Inferior parietal cortex (tissue), 1 donor: Measurements from ENCODE around the gene MAMDC4.
"Not testable (repeated sequence)": the region's sequence is repeated elsewhere in the genome, so short reads cannot be mapped to it uniquely, and the experiment has no call there.

Experiments used
- DNase-seq: peaks from one replicate; pipeline ENCODE4 v3.0.0-alpha.2; 2016; ENCODE audit errors: extremely low spot score

The MAMDC4 gene

GRCh38 chr9:136839229-136840139, 12.7 kb upstream of the MAMDC4 start:
- no peak for DNase-seq

DNA sequence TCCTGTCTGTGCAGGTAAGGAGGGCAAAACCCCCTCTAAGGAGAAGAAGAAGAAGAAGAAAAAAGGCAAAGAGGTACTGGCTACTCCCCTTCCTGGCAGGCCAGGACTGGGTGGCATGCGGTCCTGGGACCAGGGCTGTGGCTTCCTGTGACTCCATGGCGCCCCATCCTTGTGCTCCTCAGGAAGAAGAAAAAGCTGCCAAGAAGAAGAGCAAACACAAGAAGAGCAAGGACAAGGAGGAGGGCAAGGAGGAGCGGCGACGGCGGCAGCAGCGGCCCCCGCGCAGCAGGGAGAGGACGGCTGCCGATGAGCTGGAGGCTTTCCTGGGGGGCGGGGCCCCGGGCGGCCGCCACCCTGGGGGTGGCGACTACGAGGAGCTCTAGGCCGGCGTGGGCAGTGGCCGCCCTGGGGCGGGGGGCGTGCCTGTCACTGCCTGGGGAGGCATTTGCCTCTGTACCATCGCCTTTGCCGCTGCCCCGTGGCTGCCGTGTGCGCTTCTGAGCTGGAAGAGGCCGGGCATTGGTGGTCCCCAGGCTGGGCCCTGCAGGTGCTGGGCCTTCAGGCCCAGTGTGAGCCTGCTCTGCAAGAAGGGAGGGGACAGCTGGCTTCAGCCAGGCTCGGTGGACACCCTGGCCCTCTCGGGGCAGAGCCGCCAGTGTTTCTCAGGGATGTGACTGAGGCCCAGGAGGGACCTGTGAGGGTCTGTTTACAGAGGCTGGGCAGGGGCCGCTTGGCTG, 11.8 kb upstream of the MAMDC4 start:
- DNase-seq: no peak

- DNase-seq: peak; percentile 60
Observed at GRCh38 chr9:136840877-136841645, 11.1 kb upstream of the MAMDC4 start.

GRCh38 chr9:136841646-136842379, 10.3 kb upstream of the MAMDC4 start:
- not testable (repeated sequence) for DNase-seq

- DNase-seq: peak; percentile 78
Observed at GRCh38 chr9:136842380-136842948, 9.7 kb upstream of the MAMDC4 start, which contains the start of gene AJM1. TSS of gene AJM1 (plus strand) at chr9:136842478. CDS start at chr9:136844415, 1,937 bp downstream.

GRCh38 chr9:136843159-136843800, 8.9 kb upstream of the MAMDC4 start:
- DNase-seq: not testable (repeated sequence)

DNA sequence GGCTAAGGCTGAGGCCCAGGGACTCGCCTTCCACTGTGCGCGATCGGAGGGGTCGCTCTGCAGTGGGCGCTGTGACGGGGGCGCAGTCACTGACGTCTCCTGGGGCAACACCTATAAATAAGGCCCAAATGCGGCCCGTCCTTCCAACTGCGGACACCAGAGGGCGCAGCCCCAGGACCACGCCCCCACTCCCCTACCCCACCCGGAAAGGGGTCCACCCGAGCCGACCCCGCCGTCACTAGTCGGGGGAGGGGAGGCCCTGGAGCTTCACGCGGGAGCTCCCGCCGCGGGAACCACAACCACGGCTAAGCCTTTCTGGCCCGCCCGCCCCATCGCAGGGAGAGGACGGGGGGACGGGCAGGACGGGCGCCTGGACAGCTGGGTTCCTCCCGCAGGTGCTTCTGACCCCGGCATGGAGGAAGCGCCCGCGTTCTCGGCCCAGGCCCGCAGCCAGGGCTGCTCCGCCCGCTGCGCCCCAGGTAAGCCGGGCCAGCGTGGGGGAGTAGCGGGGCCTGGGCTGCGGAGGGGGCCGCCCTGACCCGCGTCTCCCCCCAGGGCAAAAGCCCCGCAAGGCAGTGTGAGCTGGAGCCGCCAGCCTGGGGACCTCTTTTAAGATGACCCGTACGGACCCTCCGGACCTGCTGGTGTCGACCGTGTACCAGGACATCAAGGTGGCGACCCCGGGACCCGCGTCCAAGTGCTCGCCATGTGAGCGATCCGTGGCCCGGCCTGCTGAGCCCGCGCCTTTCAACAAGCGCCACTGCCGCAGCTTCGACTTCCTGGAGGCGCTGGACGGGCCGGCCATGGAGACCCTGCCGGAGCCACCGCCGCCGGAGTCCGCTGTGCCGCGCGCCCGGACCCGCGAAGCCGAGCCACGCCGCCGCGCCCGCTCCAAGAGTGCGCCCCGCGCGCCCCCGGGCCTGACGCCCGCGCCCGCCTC, 8.1 kb upstream of the MAMDC4 start:
- DNase-seq: not testable (repeated sequence)

- no peak for DNase-seq
Observed at GRCh38 chr9:136844761-136845464, 7.2 kb upstream of the MAMDC4 start.

DNA sequence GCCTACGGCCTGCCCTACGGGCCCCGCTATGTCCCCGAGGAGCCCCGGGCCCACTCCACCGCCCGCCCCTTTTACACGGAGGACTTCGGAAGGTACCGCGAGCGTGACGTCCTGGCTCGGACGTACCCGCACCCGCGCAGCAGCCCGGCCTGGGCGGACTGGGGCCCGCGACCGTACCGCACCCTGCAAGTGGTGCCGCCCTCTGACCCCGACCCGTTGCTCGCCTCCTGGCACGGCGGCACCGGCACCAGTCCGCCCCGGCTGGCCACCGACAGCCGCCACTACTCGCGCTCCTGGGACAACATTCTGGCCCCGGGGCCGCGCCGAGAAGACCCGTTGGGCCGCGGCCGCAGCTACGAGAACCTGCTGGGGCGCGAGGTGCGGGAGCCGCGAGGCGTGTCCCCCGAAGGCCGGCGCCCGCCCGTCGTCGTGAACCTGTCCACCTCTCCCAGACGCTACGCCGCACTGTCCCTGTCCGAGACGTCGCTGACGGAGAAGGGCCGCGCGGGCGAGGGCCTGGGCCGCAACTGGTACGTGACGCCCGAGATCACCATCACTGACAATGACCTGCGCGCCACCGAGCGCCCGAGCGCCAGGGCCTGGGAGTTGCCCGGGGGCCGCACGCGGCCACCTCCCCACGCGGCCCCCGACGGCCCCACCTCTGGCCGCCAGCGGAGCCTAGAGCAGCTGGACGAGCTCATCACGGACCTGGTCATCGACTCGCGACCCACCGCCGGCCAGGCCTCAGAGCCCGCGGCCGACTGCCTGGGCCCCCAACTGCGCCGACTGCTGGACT, 6.5 kb upstream of the MAMDC4 start:
- DNase-seq: no peak

- no peak for DNase-seq
Observed at GRCh38 chr9:136846376-136847087, 5.6 kb upstream of the MAMDC4 start.

DNA sequence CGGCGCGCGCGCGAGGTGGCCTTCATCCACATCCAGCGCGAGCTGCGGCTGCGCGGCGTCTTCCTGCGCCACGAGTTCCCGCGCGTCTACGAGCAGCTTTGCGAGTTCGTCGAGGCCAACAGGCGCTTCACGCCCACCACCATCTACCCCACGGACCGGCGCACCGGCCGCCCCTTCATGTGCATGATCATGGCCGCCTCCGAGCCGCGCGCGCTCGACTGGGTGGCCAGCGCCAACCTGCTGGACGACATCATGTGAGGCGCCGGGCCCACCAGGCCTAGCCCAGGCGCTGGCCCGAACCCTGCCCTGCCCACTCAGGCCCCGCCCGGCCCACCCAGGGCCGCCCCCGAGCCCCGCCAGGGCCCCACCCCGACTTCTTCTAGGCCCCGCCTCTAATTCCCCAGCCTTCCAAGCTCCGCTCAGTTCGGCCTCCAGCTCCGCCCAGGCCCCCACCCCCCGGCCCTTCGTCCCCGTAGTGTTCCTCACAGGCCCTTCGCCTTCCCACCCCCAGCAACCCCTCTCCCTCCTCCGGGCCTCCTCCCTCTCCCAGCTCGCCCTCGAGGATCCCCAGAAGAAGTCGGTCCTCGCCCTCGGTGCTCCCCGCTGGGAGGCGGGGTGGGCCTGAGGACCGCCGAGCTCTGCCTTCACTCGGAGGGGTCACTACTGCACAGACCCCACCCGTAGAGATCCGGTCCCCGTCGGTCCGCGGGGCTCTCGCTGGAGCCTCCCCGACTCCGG, 4.9 kb upstream of the MAMDC4 start:
- DNase-seq: no peak

DNA sequence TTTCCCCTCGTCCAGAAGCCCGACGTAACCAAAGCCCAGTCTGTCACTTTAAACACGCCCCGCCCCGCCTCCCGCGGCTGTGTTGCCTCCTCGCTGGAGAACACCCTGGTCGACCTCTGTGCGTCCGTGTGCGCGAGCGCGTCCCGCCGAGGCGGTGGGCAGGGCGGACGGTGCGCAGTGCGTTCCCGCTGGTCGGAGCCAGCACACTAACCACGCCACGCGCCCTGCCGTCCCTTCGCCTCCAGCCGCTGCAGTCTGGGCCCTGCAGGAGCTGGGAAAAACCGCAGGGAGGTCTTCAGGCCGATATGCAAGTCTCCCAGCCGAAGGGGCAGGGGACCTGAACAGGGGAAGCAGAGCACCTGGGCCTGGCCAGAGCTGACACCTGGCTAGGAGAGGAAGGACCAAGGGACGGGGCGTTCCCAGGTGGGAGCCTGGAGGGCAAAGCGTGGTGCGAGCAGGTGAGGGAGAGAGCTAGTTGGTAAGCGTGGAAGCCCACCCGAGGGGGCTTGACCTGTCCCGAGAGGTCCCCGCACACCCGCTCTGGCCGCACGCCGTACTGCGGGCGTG, 4.2 kb upstream of the MAMDC4 start:
- no peak for DNase-seq

DNA sequence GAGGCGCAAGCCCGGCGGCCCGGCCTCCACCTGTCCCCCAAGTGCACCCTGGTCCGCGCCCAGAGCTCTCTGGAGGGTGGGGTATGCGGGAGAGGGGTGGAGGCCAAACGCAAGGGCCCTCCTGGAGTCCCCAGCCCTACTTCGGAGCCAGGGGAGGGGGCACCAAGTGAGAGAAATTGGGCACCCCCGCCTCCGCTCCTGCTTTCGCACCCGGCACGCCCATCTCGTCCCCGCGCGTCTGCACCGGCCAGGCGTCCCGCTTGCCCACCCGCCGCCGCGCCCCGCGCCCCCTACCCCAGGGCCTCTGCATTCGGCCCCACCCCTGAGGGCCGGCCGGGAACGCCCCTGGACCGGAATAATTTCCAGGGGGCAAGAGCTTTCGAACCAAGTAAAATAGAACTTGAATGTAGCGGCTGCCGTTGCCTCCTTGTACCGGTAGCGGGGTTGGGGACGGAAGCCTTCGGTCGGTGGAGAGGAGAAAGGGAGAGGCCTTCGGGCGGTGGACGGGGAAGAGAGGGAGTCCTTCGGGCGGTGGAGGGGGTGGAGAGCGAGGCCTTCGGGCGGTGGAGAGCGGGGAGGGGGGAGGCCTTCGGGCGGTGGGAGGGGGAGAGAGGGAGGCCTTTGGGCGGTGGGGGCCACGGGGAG, 3.6 kb upstream of the MAMDC4 start:
- DNase-seq: no peak

GRCh38 chr9:136849038-136849959, 2.8 kb upstream of the MAMDC4 start, which contains the start of gene PHPT1:
TSS of gene PHPT1 (plus strand) at chr9:136849409. CDS start at chr9:136849431, 22 bp downstream.
- peak; percentile 99 for DNase-seq
